Kasumi-1 (cell line): ENCODE data around the gene ATP6V1G2.

Experiments used
- DNase-seq, 2 experiments: peaks; one replicate each; lab custom pipeline; 2025; lab: John Stamatoyannopoulos, UW

ATP6V1G2 gene

DNA sequence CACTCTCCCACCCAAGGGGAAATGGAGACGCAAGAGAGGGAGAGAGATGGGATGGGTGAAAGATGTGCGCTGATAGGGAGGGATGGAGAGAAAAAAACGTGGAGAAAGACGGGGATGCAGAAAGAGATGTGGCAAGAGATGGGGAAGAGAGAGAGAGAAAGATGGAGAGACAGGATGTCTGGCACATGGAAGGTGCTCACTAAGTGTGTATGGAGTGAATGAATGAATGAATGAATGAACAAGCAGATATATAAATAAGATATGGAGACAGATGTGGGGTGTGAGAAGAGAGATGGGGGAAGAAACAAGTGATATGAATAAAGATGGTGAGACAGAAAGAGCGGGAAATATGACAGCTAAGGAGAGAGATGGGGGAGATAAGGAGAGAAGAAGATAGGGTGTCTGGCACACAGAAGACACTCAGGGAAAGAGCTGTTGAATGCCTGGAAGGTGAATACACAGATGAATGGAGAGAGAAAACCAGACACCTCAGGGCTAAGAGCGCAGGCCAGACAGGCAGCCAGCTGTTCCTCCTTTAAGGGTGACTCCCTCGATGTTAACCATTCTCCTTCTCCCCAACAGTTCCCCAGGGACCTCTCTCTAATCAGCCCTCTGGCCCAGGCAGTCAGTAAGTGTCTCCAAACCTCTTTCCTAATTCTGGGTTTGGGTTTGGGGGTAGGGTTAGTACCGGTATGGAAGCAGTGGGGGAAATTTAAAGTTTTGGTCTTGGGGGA is 29.7 kb upstream of the ATP6V1G2 start:
- DNase-seq: no peak

- peak; percentile 59 to 63 for DNase-seq
These were observed 29.0 kb upstream of the ATP6V1G2 start, which contains the start of gene TNF for GRCh38 chr6:31575335-31575901. TSS of gene TNF (plus strand) at chr6:31575565. CDS start at chr6:31575742, 177 bp downstream.

DNA sequence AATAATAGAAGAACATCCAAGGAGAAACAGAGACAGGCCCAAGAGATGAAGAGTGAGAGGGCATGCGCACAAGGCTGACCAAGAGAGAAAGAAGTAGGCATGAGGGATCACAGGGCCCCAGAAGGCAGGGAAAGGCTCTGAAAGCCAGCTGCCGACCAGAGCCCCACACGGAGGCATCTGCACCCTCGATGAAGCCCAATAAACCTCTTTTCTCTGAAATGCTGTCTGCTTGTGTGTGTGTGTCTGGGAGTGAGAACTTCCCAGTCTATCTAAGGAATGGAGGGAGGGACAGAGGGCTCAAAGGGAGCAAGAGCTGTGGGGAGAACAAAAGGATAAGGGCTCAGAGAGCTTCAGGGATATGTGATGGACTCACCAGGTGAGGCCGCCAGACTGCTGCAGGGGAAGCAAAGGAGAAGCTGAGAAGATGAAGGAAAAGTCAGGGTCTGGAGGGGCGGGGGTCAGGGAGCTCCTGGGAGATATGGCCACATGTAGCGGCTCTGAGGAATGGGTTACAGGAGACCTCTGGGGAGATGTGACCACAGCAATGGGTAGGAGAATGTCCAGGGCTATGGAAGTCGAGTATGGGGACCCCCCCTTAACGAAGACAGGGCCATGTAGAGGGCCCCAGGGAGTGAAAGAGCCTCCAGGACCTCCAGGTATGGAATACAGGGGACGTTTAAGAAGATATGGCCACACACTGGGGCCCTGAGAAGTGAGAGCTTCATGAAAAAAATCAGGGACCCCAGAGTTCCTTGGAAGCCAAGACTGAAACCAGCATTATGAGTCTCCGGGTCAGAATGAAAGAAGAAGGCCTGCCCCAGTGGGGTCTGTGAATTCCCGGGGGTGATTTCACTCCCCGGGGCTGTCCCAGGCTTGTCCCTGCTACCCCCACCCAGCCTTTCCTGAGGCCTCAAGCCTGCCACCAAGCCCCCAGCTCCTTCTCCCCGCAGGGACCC is 28.0 kb upstream of the ATP6V1G2 start:
- DNase-seq: no peak

DNA sequence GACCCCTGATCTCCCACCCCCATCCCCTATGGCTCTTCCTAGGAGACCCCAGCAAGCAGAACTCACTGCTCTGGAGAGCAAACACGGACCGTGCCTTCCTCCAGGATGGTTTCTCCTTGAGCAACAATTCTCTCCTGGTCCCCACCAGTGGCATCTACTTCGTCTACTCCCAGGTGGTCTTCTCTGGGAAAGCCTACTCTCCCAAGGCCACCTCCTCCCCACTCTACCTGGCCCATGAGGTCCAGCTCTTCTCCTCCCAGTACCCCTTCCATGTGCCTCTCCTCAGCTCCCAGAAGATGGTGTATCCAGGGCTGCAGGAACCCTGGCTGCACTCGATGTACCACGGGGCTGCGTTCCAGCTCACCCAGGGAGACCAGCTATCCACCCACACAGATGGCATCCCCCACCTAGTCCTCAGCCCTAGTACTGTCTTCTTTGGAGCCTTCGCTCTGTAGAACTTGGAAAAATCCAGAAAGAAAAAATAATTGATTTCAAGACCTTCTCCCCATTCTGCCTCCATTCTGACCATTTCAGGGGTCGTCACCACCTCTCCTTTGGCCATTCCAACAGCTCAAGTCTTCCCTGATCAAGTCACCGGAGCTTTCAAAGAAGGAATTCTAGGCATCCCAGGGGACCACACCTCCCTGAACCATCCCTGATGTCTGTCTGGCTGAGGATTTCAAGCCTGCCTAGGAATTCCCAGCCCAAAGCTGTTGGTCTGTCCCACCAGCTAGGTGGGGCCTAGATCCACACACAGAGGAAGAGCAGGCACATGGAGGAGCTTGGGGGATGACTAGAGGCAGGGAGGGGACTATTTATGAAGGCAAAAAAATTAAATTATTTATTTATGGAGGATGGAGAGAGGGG is 27.1 kb upstream of the ATP6V1G2 start:
- no peak for DNase-seq

- no peak for DNase-seq
These were observed 25.9 kb upstream of the ATP6V1G2 start, which contains the start of gene LTA for GRCh38 chr6:31572041-31572911. TSS of gene LTA (plus strand) at chr6:31572289. CDS start at chr6:31572743, 454 bp downstream.

DNA sequence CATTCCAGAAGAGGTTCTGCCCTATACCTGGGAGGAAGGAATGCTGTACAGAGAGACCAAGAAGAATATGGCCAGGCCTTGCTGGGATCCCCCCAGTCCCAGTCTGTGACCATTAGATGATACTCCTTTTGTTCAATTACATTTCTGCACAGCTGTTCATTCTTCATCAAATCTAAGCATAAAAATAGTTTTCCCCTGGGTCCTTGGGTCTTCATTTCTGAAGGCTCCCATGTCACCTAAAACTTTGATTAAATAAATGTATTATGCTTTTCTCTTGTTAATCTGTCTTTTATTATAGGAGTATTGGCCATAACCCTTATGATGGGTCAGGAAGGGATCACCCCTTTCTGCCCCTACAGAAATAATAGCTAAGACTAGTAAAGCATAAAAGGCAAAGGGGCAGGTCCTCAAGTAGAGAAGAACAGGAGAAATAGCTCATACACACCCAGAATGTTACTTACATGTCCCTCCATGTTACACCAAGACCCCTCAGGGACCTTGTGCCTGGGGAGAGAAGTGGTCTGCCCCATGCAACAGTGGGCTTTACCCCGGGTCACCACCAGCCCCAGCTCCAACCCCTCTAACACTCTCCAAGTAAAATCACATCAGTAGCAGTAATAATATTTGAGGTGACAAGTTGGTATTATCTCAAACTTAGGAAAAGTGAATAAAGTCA is 23.6 kb upstream of the ATP6V1G2 start:
- no peak for DNase-seq

GRCh38 chr6:31568537-31568961 is 22.1 kb upstream of the ATP6V1G2 start:
- DNase-seq: no peak

DNA sequence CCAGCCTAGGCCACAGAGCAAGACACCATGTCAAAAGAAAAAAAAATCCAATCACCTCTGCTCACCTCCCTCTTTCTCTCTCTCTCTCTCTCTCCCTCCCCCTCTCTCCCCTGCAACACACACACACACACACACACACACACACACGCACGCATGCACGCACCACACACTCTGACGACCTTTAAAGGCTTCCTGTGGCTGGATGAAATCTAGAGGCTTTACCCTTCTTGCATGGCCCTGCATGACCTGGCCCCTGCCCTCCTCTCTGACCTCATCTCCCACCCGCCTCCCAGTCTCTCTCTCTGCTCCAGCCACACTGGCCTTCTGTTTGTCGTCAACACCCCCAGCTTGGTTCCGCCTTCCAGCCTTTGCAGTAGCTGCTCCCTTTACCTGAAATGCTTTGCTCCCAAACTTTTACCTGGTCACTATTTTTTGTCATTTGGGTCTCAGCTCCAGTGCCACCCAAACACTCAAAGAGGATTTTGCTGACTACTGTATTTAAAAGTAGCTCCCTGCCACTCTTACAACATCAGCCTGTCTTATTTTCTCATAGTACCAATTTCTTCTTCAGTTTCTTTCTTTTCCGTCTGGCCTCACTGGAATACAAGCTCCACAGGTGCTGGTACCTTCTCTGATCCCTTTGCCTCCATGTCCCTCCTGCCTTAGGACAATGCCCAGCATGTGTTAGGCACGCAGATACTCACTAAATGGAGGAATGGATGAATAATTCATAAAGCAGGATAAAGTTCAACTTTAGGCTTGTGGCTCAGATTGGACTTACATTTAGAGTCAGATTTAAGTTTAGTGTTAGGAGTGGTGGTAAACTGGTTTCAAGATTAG is 21.3 kb upstream of the ATP6V1G2 start:
- no peak for DNase-seq

DNA sequence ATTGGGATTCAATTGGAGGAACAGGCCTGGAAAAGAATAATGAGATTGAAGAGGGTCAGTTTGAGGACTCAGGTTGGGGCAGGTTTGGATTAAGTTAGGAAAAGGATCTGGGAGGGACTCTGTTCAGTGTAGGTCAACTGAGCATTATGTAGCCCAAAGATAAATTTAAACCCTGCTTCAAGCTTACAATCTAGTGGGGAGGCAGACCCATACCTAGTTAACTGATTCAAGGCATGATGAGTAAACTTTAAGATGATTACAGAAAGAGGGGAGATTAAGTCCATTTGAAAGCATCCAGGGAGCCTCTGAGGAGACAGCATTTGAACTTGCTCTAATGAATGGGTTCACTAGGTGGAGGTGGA is 14.3 kb upstream of the ATP6V1G2 start:
- DNase-seq: peak; percentile 54 to 65

GRCh38 chr6:31559958-31560696 is 13.7 kb upstream of the ATP6V1G2 start:
- peak; percentile 98 for DNase-seq

GRCh38 chr6:31559606-31559957 is 13.2 kb upstream of the ATP6V1G2 start:
- DNase-seq: no peak

GRCh38 chr6:31558631-31559500 is 12.5 kb upstream of the ATP6V1G2 start:
- DNase-seq: peak; percentile 99

DNA sequence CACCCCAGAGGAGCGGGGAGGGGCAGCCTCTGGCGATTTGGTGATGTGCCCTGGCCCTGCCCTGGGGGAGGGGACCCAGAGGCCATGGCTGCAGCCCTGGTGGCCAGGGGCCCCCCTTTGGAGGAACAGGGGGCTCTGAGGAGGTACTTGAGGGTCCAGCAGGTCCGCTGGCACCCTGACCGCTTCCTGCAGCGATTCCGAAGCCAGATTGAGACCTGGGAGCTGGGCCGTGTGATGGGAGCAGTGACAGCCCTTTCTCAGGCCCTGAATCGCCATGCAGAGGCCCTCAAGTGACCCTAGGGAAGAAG is 11.9 kb upstream of the ATP6V1G2 start:
- no peak for DNase-seq

DNA sequence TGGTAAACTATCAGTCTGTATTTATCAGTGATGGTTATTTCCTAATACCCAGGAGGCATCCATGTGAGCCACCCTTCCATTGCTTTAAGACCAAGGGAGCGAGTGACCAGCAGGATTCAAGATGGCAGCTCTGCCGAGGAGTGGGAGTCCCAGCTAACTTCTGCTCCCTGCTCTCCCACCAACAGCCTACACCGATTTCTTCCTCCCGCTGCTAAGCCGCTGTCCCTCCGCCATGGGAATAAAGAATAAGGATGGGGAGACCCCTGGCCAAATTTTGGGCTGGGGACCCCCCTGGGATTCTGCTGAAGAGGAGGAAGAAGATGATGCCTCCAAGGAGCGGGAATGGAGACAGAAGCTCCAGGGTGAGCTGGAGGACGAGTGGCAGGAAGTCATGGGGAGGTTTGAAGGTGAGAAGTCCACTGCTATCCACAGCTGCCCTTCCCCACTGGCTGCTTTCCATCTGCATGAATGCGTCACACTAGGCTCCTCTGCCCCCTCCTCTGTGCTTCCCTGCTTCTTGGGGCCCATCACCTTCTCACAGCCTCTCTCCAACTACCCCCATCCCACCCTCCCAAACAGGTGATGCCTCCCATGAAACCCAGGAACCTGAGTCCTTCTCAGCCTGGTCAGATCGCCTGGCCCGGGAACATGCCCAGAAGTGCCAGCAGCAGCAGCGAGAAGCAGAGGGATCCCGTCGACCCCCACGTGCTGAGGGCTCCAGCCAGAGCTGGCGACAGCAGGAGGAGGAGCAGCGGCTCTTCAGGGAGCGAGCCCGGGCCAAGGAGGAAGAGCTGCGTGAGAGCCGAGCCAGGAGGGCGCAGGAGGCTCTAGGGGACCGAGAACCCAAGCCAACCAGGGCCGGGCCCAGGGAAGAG is 11.3 kb upstream of the ATP6V1G2 start:
- no peak for DNase-seq

DNA sequence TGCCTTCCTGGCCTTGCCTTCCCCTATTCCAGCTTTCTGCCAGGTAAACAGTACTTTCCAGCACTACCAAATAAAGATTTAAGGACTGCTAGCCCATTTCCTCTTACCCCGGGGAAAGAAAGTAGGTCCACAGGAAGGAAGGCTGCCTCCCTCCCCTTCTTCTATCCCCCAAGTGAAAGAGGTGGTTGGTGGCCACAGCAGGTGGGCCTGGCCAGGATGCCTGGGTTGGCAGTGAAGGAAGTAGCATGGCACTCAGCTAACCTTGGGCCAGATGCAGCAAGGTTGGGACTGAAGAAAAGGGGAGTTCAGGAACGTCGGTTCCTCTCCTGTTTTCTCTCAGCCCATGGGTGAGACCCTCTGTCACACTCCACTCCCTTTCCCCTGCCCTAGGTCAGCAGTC is 9.9 kb upstream of the ATP6V1G2 start:
- no peak for DNase-seq

- peak; percentile 89 to 93 for DNase-seq
These were observed 5.0 kb upstream of the ATP6V1G2 start for GRCh38 chr6:31551371-31551770.

GRCh38 chr6:31548544-31548873 is 2.1 kb upstream of the ATP6V1G2 start:
- DNase-seq: no peak
